ENCODE results near the gene CABP1.

DNA sequence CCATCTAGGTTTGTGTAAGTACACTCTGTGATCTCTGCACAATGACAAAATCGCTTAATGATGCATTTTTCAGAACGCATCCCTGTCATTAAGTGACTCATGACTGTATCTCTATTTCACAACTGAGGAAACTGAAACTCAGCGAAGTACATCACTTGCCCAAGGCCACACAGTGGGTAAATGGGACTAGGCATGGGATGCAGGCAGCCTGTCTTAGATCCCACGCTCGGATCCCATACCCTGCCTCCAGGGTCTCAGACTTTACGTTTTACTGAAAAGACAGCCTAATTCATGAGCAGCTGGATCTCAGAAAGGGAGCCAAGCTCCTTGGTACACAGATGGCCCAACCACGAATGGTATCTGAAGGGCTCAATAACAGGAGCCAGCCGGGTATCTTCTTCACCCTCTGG is 44.1 kb downstream of the CABP1 start:
- no peak for TF ChIP-seq BRCA1 (IDR thresholded peaks at IDR 0.05; ENCODE audit: low read depth, low read length)
- TF ChIP-seq, protein P1, sequence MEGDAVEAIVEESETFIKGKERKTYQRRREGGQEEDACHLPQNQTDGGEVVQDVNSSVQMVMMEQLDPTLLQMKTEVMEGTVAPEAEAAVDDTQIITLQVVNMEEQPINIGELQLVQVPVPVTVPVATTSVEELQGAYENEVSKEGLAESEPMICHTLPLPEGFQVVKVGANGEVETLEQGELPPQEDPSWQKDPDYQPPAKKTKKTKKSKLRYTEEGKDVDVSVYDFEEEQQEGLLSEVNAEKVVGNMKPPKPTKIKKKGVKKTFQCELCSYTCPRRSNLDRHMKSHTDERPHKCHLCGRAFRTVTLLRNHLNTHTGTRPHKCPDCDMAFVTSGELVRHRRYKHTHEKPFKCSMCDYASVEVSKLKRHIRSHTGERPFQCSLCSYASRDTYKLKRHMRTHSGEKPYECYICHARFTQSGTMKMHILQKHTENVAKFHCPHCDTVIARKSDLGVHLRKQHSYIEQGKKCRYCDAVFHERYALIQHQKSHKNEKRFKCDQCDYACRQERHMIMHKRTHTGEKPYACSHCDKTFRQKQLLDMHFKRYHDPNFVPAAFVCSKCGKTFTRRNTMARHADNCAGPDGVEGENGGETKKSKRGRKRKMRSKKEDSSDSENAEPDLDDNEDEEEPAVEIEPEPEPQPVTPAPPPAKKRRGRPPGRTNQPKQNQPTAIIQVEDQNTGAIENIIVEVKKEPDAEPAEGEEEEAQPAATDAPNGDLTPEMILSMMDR (IDR thresholded peaks at IDR 0.05 in 2 of 3, conservative IDR thresholded peaks at IDR 0.05 in 1 of 3; ENCODE audit: control insufficient read depth in 2 of 3, extremely low read depth in 1 of 3, insufficient read depth in 1 of 3, low read depth in 3 of 3, low read length in 3 of 3), result no peak
- TF ChIP-seq NRF1 (conservative IDR thresholded peaks at IDR 0.05; ENCODE audit: low read depth, low read length), result no peak
- no peak for TF ChIP-seq CHD2 (IDR thresholded peaks at IDR 0.05; ENCODE audit: borderline replicate concordance, low read depth, low read length)
- TF ChIP-seq, protein P2, sequence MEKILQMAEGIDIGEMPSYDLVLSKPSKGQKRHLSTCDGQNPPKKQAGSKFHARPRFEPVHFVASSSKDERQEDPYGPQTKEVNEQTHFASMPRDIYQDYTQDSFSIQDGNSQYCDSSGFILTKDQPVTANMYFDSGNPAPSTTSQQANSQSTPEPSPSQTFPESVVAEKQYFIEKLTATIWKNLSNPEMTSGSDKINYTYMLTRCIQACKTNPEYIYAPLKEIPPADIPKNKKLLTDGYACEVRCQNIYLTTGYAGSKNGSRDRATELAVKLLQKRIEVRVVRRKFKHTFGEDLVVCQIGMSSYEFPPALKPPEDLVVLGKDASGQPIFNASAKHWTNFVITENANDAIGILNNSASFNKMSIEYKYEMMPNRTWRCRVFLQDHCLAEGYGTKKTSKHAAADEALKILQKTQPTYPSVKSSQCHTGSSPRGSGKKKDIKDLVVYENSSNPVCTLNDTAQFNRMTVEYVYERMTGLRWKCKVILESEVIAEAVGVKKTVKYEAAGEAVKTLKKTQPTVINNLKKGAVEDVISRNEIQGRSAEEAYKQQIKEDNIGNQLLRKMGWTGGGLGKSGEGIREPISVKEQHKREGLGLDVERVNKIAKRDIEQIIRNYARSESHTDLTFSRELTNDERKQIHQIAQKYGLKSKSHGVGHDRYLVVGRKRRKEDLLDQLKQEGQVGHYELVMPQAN (conservative IDR thresholded peaks at IDR 0.05), result no peak
- no peak for TF ChIP-seq NR2F1 (conservative IDR thresholded peaks at IDR 0.05)
- TF ChIP-seq, protein P3, sequence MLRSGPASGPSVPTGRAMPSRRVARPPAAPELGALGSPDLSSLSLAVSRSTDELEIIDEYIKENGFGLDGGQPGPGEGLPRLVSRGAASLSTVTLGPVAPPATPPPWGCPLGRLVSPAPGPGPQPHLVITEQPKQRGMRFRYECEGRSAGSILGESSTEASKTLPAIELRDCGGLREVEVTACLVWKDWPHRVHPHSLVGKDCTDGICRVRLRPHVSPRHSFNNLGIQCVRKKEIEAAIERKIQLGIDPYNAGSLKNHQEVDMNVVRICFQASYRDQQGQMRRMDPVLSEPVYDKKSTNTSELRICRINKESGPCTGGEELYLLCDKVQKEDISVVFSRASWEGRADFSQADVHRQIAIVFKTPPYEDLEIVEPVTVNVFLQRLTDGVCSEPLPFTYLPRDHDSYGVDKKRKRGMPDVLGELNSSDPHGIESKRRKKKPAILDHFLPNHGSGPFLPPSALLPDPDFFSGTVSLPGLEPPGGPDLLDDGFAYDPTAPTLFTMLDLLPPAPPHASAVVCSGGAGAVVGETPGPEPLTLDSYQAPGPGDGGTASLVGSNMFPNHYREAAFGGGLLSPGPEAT (IDR thresholded peaks at IDR 0.05; ENCODE audit: low read depth), result no peak
- no peak for TF ChIP-seq MXI1 (IDR thresholded peaks at IDR 0.05; ENCODE audit: low read depth, low read length)
- no peak for TF ChIP-seq SP1 (IDR thresholded peaks at IDR 0.05; ENCODE audit: low read depth, low read length)
- TF ChIP-seq, protein P4, sequence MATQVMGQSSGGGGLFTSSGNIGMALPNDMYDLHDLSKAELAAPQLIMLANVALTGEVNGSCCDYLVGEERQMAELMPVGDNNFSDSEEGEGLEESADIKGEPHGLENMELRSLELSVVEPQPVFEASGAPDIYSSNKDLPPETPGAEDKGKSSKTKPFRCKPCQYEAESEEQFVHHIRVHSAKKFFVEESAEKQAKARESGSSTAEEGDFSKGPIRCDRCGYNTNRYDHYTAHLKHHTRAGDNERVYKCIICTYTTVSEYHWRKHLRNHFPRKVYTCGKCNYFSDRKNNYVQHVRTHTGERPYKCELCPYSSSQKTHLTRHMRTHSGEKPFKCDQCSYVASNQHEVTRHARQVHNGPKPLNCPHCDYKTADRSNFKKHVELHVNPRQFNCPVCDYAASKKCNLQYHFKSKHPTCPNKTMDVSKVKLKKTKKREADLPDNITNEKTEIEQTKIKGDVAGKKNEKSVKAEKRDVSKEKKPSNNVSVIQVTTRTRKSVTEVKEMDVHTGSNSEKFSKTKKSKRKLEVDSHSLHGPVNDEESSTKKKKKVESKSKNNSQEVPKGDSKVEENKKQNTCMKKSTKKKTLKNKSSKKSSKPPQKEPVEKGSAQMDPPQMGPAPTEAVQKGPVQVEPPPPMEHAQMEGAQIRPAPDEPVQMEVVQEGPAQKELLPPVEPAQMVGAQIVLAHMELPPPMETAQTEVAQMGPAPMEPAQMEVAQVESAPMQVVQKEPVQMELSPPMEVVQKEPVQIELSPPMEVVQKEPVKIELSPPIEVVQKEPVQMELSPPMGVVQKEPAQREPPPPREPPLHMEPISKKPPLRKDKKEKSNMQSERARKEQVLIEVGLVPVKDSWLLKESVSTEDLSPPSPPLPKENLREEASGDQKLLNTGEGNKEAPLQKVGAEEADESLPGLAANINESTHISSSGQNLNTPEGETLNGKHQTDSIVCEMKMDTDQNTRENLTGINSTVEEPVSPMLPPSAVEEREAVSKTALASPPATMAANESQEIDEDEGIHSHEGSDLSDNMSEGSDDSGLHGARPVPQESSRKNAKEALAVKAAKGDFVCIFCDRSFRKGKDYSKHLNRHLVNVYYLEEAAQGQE (IDR thresholded peaks at IDR 0.05; ENCODE audit: low read depth, low read length), result no peak
- no peak for TF ChIP-seq SUZ12 (IDR thresholded peaks at IDR 0.05; ENCODE audit: unreplicated experiment)
- TF ChIP-seq, protein P5, sequence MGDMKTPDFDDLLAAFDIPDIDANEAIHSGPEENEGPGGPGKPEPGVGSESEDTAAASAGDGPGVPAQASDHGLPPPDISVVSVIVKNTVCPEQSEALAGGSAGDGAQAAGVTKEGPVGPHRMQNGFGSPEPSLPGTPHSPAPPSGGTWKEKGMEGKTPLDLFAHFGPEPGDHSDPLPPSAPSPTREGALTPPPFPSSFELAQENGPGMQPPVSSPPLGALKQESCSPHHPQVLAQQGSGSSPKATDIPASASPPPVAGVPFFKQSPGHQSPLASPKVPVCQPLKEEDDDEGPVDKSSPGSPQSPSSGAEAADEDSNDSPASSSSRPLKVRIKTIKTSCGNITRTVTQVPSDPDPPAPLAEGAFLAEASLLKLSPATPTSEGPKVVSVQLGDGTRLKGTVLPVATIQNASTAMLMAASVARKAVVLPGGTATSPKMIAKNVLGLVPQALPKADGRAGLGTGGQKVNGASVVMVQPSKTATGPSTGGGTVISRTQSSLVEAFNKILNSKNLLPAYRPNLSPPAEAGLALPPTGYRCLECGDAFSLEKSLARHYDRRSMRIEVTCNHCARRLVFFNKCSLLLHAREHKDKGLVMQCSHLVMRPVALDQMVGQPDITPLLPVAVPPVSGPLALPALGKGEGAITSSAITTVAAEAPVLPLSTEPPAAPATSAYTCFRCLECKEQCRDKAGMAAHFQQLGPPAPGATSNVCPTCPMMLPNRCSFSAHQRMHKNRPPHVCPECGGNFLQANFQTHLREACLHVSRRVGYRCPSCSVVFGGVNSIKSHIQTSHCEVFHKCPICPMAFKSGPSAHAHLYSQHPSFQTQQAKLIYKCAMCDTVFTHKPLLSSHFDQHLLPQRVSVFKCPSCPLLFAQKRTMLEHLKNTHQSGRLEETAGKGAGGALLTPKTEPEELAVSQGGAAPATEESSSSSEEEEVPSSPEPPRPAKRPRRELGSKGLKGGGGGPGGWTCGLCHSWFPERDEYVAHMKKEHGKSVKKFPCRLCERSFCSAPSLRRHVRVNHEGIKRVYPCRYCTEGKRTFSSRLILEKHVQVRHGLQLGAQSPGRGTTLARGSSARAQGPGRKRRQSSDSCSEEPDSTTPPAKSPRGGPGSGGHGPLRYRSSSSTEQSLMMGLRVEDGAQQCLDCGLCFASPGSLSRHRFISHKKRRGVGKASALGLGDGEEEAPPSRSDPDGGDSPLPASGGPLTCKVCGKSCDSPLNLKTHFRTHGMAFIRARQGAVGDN (IDR thresholded peaks at IDR 0.05), result no peak
- no peak for TF ChIP-seq YY1 (IDR thresholded peaks at IDR 0.05; ENCODE audit: low read depth, low read length)
